T-helper 1 cell treated with Interleukin-12 subunit alpha and Interleukin-12 subunit beta and Interleukin-4 antibody, amounts not matched to agents 30 ng/mL and 1 ng/mL, for 36 hours (primary cell): ENCODE data around the gene GCM1. TPM values are rescaled to one million over a fixed set of nuclear protein-coding genes. Genes with fewer than 3 reads are reported as not detected.
"Not testable (repeated sequence)": the region's sequence is repeated elsewhere in the genome, so short reads cannot be mapped to it uniquely, and the experiment has no call there.

ENCODE experiments used
- intact Hi-C: fragments of 100-400 bp; cut with micrococcal nuclease; formaldehyde crosslinking; loops from one replicate; pipeline ENCODE4 v1.15.1; 2024
- total RNA-seq: library from RNA; stranded (reverse); gene quantifications from 2 replicates; pipeline ENCODE4 v1.2.3, GENCODE V29; 2022

GCM1 gene, protein sequence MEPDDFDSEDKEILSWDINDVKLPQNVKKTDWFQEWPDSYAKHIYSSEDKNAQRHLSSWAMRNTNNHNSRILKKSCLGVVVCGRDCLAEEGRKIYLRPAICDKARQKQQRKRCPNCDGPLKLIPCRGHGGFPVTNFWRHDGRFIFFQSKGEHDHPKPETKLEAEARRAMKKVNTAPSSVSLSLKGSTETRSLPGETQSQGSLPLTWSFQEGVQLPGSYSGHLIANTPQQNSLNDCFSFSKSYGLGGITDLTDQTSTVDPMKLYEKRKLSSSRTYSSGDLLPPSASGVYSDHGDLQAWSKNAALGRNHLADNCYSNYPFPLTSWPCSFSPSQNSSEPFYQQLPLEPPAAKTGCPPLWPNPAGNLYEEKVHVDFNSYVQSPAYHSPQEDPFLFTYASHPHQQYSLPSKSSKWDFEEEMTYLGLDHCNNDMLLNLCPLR
- 0.10 TPM in 1 of 2 replicates, not detected in the other for total RNA-seq

DNA sequence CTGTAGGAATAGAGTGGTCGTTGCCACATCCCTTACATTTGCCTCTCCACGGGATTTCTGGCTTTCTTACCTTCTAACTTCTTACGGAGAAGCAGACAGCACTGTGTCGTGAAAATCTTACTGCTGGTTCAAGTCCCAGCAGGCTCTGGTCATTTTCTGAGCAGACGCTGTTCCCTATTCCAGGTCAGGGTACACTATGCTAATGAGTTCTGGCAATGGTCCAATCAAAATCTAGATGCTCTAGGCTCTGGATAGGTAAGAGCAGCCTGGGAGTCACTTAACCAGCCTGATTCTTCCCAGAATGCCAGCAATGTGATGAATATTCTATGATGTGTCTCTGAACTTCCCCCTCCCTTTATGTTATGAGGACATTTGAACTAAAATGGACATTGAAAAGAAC, at the start of gene GCM1:
TSS of gene GCM1 (minus strand) at position 158 of the 400 bp plus-strand sequence. CDS start 3,209 bp downstream, outside the sequence.
- intact Hi-C loops, result no loop called here

DNA sequence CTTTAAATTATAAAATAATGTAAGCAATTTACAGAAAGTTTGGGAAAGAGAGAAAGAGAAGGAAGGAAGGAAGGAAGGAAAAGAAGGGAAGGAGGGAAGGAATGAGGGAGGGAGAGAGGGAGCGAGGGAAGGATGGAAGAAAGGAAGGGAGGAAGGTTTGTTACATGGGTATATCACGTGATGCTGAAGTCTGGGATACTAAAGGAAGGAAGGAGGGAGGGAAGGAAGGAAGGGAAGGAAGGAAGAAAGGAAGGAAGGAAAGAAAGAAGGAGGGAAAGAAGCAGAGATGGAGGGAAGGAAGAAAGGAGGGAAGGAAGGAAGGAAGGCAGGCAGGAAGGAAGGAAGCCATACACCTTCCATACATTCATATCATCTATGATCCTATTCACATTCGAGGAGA, 48.9 kb upstream of the GCM1 start:
- intact Hi-C loops, result no loop called here

DNA sequence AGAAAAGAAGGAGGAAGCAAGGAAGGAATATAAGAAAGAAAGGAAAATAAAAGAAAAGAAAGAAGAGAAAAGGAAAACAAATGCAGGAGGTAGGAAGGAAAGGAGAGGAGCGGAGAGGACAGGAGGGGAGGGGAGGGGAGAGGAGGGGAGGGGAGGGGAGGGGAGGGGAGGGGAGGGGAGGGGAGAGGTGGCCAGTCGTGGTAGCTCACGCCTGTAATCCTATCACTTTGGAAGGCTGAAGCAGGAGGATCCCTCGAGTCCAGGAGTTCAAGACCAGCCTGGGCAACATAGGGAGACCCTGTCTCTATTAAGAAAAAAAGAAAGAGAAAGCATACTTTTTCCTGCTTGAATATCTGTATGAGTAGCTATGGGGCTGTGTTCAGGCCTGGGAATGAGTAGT, 46.4 kb upstream of the GCM1 start:
- intact Hi-C loops, result no loop called here

DNA sequence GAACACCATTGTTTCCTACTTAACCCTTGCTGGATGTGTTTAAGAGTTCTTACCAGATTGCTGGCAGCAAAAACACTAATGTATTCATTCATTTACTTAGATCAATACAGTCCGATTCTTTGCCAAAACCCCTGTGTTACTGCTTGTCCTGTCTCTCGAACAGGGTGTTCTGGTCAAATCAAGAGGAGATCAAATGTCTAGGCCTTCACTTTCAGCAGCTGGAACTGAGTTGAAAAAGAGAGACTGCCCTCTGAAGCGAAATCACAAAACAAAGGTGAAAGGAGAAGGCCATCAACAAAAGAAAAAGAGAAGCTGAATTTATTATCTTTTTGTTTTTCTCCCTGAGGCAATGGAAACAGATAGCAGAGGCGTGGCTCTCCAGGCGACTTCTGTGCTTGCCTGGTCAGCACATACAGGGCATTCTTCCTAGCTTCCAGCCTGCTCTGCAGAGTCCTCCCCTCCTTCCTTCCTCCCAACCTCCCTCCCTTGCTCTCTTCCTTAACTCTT, 44.1 kb upstream of the GCM1 start:
- intact Hi-C loops, result no loop called here

DNA sequence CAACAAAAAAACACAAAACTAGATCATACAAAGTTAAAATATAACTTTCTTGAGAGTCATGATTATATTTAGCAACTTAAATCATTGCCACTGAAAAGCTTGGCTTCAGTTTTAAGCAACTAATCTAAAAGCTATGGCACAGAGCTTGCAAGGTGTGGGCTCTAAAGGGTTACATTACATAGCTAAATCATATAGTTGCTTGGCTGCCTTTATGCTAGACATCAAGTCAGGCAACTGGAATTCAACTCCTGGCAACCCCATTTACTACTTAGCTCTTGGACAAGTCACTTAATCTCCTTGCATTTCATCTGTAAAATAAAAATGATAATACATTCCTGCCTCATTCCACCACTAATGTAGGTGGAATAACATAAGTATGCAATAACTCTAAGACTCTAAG, 40.9 kb upstream of the GCM1 start:
- intact Hi-C loops, result loop anchor here (2.0 to 5.0 kb wide), 2 partner anchors 41 to 53 kb away; no protein-coding TSS in a partner anchor

DNA sequence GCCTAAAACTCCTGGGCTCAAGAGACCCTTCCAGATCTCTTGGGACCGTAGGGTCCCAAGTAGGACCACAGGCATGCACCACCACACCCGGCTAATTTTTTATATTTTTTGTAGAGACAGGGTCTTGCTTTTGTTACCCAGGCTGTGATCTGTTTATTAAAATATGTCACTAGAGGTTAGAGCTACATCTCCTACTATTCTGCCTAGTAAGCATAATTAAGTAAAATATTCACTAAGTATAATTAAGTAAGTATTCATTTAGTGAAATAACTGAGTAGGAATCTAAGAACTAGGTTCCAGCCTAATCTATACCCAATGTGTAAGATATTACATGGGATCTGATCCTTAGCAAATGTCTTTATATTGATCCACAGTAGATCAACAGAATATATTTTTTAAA, 40.2 kb upstream of the GCM1 start:
- intact Hi-C loops, result loop anchor here (1.0 to 5.0 kb wide), 10 partner anchors 17 to 462 kb away; partner anchors contain the start of genes ELOVL5 and GCLC

DNA sequence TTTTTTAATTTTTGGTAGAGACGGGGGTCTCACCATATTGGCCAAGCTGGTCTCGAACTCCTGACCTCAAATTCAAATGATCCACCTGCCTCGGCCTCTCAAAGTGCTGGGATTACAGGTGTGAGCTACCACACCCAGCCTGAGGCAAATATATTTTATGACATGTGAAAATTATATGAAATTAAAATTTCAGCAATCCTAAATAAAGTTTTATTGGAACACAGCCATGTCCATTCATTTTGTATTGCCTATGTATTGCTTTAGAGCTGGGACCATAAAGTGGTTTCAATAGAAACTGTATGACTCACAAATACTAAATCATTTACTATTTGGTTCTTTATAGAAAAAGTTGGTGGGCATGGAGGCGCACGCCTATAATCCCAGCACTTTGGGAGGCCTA, 32.0 kb upstream of the GCM1 start:
- intact Hi-C loops, result no loop called here

DNA sequence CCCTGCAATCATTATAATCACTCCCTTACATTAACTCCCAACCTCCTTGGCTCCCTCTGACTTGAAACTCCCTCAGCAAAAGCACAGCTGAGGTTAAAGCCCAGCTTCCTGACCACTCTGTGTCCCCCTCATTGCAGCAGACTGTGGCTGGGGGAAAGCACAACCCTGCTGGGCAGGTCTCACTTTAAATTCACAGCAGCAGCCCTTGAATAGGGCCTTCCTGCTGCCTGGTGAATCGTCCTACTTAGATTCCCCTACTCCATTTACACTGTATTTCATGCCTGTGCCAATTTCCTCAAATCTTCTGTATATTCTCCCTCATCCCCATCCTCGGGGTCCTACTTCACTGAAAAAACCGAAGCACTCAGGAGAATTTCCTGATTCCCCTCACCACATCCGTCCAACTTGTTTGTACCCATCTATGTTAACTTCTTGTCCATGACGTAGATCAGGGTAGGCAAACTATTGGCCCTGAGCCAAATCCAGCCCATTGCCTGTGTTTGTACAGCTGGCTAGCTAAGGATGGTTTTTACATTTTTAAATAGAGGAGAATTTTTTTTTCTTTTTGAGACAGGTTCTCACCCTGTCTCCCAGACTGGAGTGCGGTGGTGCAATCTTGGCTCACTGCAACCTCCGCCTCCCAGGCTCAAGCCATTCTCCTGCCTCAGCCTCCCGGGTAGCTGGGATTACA, 31.5 kb upstream of the GCM1 start:
- intact Hi-C loops, result no loop called here

DNA sequence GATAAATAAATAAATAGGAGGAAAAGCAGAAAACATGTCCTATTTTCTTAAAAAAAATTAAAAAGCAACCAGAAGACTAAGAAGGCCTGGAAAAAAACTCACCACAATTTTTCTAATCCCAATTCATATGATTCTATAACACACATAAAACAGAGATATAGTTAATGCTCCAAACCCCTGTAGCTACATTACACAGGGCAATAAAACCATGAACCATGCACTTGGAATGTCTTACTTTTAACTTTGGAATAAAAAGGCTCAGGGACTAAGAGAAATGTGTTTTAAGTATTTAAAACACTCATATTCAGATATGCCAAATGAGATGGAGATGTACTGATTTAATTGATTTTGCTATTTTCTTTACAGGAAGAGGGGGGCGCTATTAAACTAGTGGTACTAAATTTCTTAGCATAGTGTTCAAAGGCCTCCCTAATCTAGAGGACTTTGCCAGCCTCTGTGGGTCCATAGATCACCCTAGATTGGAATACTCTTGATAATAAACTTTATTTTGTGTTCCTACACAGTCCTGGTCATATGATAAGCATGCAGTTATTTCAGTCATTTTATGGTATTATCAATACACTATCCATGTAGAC, 30.3 kb upstream of the GCM1 start:
- intact Hi-C loops, result no loop called here

DNA sequence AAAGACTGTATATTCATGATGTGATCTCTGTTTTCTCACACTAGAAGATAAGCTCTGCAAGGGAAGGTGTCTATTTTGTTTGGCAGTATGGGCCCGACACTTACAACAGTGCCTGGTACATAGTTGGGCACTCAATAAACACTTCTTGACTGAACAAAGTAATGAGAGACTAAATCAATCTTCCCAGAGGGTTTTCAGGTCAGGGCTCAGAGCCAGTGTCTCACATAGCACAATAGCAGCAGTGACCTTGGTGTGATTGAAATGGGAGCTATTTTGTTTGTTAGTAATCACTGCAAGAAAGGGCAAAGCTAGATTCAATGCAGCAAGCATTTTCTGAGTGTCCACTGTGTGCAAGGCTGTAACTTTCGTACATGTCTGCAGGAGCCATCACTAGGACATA, 26.4 kb upstream of the GCM1 start:
- intact Hi-C loops, result no loop called here

DNA sequence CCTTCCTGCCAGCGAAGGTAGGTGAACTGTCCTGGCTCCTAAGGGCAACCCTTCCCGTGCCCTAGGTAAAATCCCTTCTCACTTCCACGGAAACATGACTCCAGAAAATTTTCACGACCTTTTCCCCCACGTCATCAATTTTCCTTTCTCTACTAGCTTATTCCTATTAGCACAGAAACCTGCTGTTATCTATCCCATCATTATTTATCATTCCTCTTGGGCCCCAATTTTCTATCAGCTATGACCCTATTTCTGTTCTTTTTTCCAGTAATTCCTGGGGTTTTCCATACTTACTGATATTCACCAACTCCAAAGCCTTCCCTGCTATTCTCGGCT, 23.8 kb upstream of the GCM1 start:
- intact Hi-C loops, result loop anchor here (1.0 to 5.0 kb wide), 10 partner anchors 16 to 552 kb away; partner anchors contain the start of genes GCLC and GSTA4

DNA sequence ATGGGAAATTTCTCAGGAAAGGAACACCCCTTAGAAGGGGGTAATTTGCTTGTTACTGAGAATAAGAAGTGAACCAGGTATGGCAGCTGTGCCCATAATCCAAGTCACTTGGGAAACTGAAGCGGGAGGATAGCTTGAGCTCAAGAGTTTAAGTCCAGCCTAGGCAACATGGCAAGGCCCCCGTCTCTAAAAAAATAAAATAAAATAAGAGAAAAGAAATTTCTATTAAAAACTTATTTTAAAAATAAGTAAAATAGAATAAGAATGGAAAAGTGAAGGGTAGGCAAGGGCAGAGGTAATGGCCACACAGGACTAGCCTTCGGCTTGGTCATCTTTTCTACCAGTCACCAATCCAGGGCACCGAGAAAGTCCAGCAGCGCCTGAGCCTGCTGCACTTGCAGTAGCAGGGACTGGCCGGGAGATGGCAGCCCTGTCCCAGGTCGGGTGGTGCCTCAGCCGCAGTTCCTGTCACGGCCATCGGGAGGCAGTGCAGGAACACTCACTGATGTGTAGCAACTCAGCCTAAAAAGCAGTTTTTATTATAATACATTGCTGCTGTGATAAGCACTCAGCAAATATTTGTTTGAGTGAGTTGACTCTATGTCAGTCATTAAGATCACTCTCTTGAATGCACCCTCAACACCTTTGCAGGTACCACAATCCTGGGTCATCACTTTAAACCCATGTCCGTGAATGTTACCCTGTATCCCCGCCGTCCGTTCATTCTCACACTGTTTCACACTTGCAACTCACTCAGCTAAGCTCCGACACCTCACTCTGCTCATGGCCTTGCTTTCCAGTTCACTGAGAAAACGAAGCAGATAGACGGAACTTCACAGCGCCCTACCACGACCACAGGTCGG, 23.2 kb upstream of the GCM1 start:
- intact Hi-C loops, result loop anchor here (1.0 to 5.0 kb wide), 10 partner anchors 16 to 553 kb away; partner anchors contain the start of genes GCLC and GSTA4

DNA sequence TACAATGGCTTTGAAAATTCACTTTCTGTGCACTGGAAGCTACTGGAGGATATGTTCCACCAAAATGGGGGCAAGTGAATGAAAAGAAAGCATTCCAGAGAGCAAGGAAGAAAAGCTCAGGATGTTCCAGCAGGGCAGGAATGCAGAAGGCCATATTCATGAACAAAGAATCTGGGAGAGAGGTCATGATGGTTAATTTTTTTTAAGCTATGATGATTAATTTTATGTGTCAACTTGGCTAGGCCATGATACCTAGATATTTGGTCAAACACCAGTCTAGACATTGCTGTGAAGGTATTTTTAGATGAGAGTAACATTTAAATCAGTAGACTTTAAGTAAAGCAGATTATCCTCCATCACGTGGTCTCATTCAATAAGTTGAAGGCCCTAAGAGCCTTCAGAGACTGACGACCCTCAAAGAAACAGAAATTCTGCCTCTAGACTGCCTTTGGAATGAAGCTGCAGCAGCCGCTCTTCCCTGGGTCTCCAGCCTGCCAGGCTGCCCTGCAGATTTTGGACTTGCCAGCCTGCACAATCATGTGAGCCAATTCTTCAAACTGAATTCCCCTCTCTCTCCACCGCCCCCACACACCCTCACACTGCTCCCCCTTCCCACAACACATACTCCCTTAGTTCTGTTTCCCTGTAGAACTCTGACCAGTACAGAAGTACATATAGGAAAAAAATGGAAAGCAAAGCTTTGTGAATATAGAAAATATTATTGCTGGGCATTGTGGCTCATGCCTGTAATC, 20.1 kb upstream of the GCM1 start:
- intact Hi-C loops, result no loop called here

DNA sequence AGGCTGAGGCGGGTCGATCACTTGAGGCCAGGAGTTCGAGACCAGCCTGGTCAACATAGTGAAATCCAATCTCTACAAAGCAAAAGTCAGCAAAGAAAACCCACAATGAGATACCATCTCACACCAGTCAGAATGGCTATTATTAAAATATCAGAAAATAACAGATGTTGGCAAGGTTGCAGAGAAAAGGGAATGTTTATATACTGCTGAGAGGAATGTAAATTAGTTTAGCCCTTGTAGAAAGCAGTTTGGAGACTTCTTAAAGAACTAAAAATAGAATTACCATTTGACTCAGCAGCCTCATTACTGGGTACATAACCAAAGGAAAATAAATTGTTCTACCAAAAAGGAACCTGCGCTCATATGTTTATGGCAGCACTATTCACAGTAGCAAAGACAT, 16.7 kb upstream of the GCM1 start:
- intact Hi-C loops, result no loop called here

DNA sequence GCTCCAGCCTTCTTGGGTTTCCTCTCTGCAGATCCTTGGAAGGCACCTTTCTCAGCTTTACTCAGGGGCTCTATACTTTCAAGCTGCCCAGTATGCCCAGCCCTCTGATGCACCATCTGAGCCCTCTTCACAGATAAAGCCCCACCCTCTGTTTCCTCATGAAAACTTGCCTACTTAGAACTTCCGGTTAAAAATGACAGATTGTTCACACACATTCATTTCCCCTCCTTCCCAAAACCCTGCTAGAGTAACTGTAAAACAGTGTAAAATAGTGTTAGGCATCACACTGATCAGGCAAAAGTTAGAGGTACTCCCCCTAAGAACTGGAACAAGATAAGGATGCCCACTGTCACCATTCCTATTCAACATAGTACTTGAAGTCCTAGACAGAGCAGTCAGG, 14.0 kb upstream of the GCM1 start:
- intact Hi-C loops, result no loop called here

DNA sequence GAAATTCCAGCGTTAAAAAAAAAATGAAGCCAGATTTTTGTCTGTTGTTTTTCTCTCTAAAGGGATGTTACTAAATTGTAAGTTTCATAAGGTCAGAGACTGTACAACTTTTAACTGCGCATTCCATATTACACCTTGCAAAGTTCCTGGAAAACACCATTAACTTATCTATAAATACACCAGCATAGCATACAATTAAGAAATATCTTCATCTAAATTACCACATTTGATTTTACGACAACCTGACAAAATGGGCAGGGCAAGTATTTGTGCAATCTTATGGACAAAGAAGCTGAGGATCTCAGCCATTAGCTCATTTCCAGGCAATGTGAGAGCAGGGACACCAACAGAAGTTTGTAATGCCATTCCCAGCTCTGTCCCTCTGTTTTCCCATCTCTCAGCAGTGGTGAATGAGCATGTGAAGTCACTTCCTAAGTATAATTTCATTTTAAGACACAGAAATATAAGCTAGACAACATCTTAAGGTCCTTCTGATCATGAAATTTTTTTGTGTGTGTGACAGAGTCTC, 12.9 kb upstream of the GCM1 start:
- intact Hi-C loops, result no loop called here

DNA sequence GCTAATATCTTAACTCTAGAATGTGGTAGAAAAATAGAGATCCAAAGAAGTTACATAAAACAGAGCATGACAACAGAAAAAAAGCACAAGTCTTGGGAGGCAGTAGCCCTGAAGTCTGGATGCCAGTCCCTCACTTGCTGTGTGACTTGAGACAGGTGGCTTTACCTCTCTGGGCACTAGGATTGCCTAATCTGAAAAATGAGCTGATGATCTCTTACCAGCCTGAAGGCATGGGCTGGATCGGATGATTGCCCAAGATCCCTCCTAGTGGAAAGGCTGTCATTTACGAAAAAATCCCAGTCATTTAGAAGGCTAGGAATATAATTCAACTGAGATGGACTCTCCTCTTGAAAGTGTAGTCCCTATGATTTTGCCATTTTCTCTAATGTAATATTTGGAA, 10.9 kb upstream of the GCM1 start:
- intact Hi-C loops, result no loop called here

DNA sequence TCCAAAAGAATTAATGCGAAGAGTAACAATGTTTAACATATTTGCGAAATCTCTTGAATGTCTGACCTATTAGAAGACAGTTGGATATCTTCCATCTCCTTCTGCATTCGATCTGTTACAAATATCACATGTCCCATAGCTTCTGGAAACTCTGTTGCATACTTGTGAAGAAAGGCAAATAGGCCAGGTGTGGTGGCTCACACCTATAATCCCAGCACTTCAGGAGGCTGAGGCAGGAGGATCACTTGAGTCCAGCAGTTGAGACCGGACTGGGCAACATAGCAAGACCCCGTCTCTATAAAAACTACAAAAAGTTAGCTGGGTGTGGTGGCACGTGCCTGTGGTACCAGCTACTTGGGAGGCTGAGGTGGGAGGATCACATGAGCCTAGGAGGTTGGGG, 9.4 kb upstream of the GCM1 start:
- intact Hi-C loops, result not testable (repeated sequence)

DNA sequence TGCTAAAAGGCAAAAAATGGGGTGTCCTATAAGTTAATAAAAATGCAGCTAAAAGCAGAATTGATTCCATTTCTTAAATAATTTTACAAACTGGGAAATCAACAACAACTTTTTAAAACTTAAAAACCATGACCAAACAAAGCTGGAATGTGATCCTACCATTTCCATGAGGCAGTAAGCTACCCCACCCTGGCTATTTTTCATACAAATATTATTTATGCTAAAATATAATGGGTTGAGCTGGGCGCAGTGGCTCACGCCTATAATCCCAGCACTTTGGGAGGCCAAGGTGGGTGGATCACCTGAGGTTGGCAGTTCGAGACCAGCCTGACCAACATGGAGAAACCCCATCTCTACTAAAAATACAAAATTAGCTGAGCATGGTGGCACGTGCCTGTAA, 6.6 kb upstream of the GCM1 start:
- intact Hi-C loops, result not testable (repeated sequence)

DNA sequence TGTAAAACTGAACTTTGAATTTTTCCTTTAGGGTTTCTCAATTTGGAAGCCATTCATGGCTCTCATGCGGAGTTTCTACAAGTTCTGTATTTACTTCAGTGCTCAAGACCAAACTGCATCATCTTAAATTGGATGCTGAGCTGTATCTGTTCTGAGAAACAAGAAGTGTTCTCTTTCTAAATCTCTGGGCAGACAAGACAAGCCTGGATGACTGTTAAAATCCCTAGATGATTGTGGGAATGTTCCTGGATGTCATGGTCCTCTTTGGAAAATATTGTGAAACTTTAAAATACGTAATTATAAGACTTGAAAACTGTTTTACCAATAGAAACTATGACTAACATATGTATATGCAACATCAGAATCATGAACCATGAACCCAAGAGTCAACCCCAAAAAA, 6.2 kb upstream of the GCM1 start:
- intact Hi-C loops, result no loop called here
